Activated CD4-positive, alpha-beta T cell treated with anti-CD3 and anti-CD28 coated beads, Interleukin-2, amount 10 ng/mL, durations not matched to agents 7 days and 5 days (primary cell): ENCODE measurements around the gene LMAN2. TPM values are rescaled to one million over a fixed set of nuclear protein-coding genes. Genes with fewer than 3 reads are reported as not detected.
A peak's percentile ranks its signal among the peaks of the same experiment; 100 is the strongest.

Source experiments
- CTCF ChIA-PET: fragments of 350-600 bp; sonication (Branson Sonifier 250); formaldehyde crosslinking; loops from one replicate; lab custom pipeline; 2021; ENCODE audit warnings: antibody characterized with exemption; lab: Charles Lee
- POLR2A ChIA-PET: fragments of 350-600 bp; sonication (Branson Sonifier 250); formaldehyde crosslinking; loops from one replicate; lab custom pipeline; 2021; ENCODE audit warnings: antibody characterized with exemption; lab: Charles Lee
- DNase-seq: peaks from one replicate; pipeline ENCODE4 v3.0.0-alpha.2; 2020
- H3K27ac Mint-ChIP-seq: one replicate; pipeline ENCODE4 v1.8.0; 2021; ENCODE audit warnings: mild to moderate bottlenecking, moderate library complexity, mixed read lengths
- H3K27me3 Mint-ChIP-seq: one replicate; pipeline ENCODE4 v1.8.0; 2021; ENCODE audit warnings: mixed read lengths
- H3K36me3 Mint-ChIP-seq: one replicate; pipeline ENCODE4 v1.8.0; 2021; ENCODE audit warnings: low read depth, mixed read lengths
- H3K4me1 Mint-ChIP-seq: one replicate; pipeline ENCODE4 v1.8.0; 2021; ENCODE audit warnings: mixed read lengths
- H3K4me3 Mint-ChIP-seq: one replicate; pipeline ENCODE4 v1.8.0; 2021; ENCODE audit warnings: mild to moderate bottlenecking, moderate library complexity, mixed read lengths
- H3K9me3 Mint-ChIP-seq: one replicate; pipeline ENCODE4 v1.8.0; 2021; ENCODE audit warnings: mixed read lengths
- total RNA-seq, 2 experiments: library from RNA; stranded (reverse); gene quantifications; one replicate each; pipeline ENCODE4 v1.2.3, GENCODE V29; 2021

LMAN2 gene
- total RNA-seq, 2 experiments from 2014 or later: 123 to 132 TPM

- Mint-ChIP-seq H3K27ac (peak overlapping the region; percentile 26), H3K9me3 (no peaks in the 10 kb centered on the region)
Observed at GRCh38 chr5:177293819-177294581, 57.5 kb downstream of the LMAN2 start.

GRCh38 chr5:177291735-177292134 lies 59.7 kb downstream of the LMAN2 start:
- no peaks in the 10 kb centered on the region for H3K27me3 Mint-ChIP-seq
- peaks cover 58% of the 10 kb centered on the region for H3K36me3 Mint-ChIP-seq
- no peak for DNase-seq
- POLR2A ChIA-PET: no interaction called here
- H3K4me1 Mint-ChIP-seq: peaks cover 28% of the 10 kb centered on the region
- CTCF ChIA-PET: no interaction called here
- peak overlapping the region; percentile 50 for H3K27ac Mint-ChIP-seq
- no peaks in the 10 kb centered on the region for H3K9me3 Mint-ChIP-seq
- no peak overlapping the region for H3K4me3 Mint-ChIP-seq

More at GRCh38 chr5:177293819-177294581, 57.5 kb downstream of the LMAN2 start:
- H3K4me3 Mint-ChIP-seq: no peak overlapping the region
- H3K4me1 Mint-ChIP-seq: peaks cover 46% of the 10 kb centered on the region
- DNase-seq: no peak
- POLR2A ChIA-PET: interaction anchor here (0.6 kb wide), 1 partner anchor 146 kb away, joined by 6 read pairs; no protein-coding TSS in a partner anchor
- no peaks in the 10 kb centered on the region for H3K27me3 Mint-ChIP-seq
- CTCF ChIA-PET: interaction anchor here (1.1 to 2.4 kb wide), 4 partner anchors 10 to 181 kb away, joined by 3 to 8 read pairs (median 4); partner anchors contain the start of genes PRELID1 and RAB24
- H3K36me3 Mint-ChIP-seq: peaks cover 70% of the 10 kb centered on the region

GRCh38 chr5:177290816-177291596 lies 60.5 kb downstream of the LMAN2 start:
- H3K36me3 Mint-ChIP-seq: peaks cover 55% of the 10 kb centered on the region
- ChIA-PET POLR2A (no interaction called here), CTCF (interaction anchor here (0.5 to 0.6 kb wide), 2 partner anchors 165 to 1120 kb away, joined by 3 to 4 read pairs; no protein-coding TSS in a partner anchor)
- peaks cover 25% of the 10 kb centered on the region for H3K4me1 Mint-ChIP-seq
- no peak for DNase-seq
- H3K27me3 Mint-ChIP-seq: no peaks in the 10 kb centered on the region
- no peak overlapping the region for H3K4me3 Mint-ChIP-seq
- no peaks in the 10 kb centered on the region for H3K9me3 Mint-ChIP-seq
- H3K27ac Mint-ChIP-seq: no peak overlapping the region

- no peak overlapping the region for H3K4me3 Mint-ChIP-seq
- no peak for DNase-seq
- H3K9me3 Mint-ChIP-seq: no peaks in the 10 kb centered on the region
- ChIA-PET POLR2A (no interaction called here), CTCF (interaction anchor here (0.6 to 1.9 kb wide), 4 partner anchors 9 to 258 kb away, joined by 3 to 6 read pairs (median 3); no protein-coding TSS in a partner anchor)
- peaks cover 43% of the 10 kb centered on the region for H3K36me3 Mint-ChIP-seq
- H3K27me3 Mint-ChIP-seq: no peaks in the 10 kb centered on the region
- peaks cover 13% of the 10 kb centered on the region for H3K4me1 Mint-ChIP-seq
- no peak overlapping the region for H3K27ac Mint-ChIP-seq
Observed at GRCh38 chr5:177288191-177288590, 63.3 kb downstream of the LMAN2 start.

Other genes starting within 250 kb of the LMAN2 start
- gene NSD1, start 217.9 kb downstream of the LMAN2 start, total RNA-seq: 10 to 100 TPM; 83.2 to 92.9 TPM
- 10 to 100 TPM; 28.3 to 34.4 TPM for gene RAB24, start 47.9 kb downstream of the LMAN2 start, total RNA-seq
- gene PRELID1, start 47.9 kb downstream of the LMAN2 start, total RNA-seq: 100 to 1,000 TPM; 142 to 152 TPM
- gene MXD3, start 39.8 kb downstream of the LMAN2 start, total RNA-seq: 100 to 1,000 TPM; 107 to 109 TPM
- gene RGS14, start 6.3 kb upstream of the LMAN2 start, total RNA-seq: 100 to 1,000 TPM; 124 to 132 TPM
- under 1 TPM; 0.12 to 0.27 TPM for gene SLC34A1, start 32.8 kb upstream of the LMAN2 start, total RNA-seq
- gene PFN3, start 49.0 kb upstream of the LMAN2 start, total RNA-seq: not detected
- gene F12, start 57.9 kb upstream of the LMAN2 start, total RNA-seq: under 1 TPM; 0.22 to 0.60 TPM
- gene GRK6, start 75.0 kb upstream of the LMAN2 start, total RNA-seq: 100 to 1,000 TPM; 242 to 296 TPM
- gene PRR7, start 95.1 kb upstream of the LMAN2 start, total RNA-seq: 1 to 10 TPM; 5.3 to 9.7 TPM
- 1 to 10 TPM; 4.2 to 4.8 TPM for gene DBN1, start 122.0 kb upstream of the LMAN2 start, total RNA-seq
- gene PDLIM7, start 145.9 kb upstream of the LMAN2 start, total RNA-seq: 10 to 100 TPM; 31.6 to 32.4 TPM
- 1 to 10 TPM; 2.9 to 3.9 TPM for gene DOK3, start 158.2 kb upstream of the LMAN2 start, total RNA-seq
- 100 to 1,000 TPM; 106 to 118 TPM for gene DDX41, start 165.3 kb upstream of the LMAN2 start, total RNA-seq
- 100 to 1,000 TPM; 102 to 120 TPM for gene FAM193B, start 202.9 kb upstream of the LMAN2 start, total RNA-seq
- gene TMED9, start 240.5 kb upstream of the LMAN2 start, total RNA-seq: 100 to 1,000 TPM in 1 of 2 experiments, 10 to 100 TPM in 1; 94.0 to 105 TPM
- gene B4GALT7, start 248.5 kb upstream of the LMAN2 start, total RNA-seq: 10 to 100 TPM; 20.3 to 20.5 TPM